ENCODE data around the gene MTHFR. TPM values are rescaled to one million over a fixed set of nuclear protein-coding genes. Genes with fewer than 3 reads are reported as not detected.

Gene MTHFR
- total RNA-seq, 2 donors from 2014 or later, result 26.4 to 30.1 TPM

DNA sequence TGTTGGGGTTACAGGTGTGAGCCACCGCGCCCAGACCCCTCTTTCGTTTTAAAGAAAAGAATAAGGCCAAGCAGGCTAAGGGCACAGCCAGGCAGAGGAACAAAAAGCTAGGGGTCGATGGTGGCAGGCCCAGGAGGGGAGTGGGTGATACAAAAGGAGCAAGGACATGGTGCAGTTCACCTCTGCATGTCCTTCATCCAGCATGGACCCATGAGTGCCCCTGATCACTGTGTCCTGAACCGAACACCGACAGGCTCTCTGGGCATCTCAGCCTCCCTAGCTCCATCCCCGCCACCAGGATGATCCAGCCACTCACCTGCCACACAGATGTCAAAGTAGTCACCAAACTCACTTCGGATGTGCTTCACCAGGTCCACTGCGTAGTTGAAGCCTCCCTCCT lies 5.9 kb downstream of the MTHFR start:
- H3K4me3 ChIP-seq, result no peak overlapping the region
- no peak overlapping the region for H3K27ac ChIP-seq
- 95 to 98% methylated on average over 8 to 9 of the region's 9 CpGs for WGBS, 2 donors
- no peak for TF ChIP-seq POLR2A (IDR thresholded peaks at IDR 0.05)
- TF ChIP-seq, protein P1, sequence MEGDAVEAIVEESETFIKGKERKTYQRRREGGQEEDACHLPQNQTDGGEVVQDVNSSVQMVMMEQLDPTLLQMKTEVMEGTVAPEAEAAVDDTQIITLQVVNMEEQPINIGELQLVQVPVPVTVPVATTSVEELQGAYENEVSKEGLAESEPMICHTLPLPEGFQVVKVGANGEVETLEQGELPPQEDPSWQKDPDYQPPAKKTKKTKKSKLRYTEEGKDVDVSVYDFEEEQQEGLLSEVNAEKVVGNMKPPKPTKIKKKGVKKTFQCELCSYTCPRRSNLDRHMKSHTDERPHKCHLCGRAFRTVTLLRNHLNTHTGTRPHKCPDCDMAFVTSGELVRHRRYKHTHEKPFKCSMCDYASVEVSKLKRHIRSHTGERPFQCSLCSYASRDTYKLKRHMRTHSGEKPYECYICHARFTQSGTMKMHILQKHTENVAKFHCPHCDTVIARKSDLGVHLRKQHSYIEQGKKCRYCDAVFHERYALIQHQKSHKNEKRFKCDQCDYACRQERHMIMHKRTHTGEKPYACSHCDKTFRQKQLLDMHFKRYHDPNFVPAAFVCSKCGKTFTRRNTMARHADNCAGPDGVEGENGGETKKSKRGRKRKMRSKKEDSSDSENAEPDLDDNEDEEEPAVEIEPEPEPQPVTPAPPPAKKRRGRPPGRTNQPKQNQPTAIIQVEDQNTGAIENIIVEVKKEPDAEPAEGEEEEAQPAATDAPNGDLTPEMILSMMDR (IDR thresholded peaks at IDR 0.05), result no peak
- ATAC-seq, result no peak
- no peaks in the 10 kb centered on the region for H3K9me3 ChIP-seq
- H3K27me3 ChIP-seq, result no peaks in the 10 kb centered on the region
- no peak for DNase-seq
- H3K4me1 ChIP-seq, result peaks cover 26% of the 10 kb centered on the region
- H3K36me3 ChIP-seq (replicated peaks in 1 of 2; ENCODE audit: insufficient read depth in 1 of 2, low read depth in 2 of 2), result peaks cover 0 to 22% of the 10 kb centered on the region in 2 donors
- intact Hi-C loops (cut with DNase I), result no loop called here

DNA sequence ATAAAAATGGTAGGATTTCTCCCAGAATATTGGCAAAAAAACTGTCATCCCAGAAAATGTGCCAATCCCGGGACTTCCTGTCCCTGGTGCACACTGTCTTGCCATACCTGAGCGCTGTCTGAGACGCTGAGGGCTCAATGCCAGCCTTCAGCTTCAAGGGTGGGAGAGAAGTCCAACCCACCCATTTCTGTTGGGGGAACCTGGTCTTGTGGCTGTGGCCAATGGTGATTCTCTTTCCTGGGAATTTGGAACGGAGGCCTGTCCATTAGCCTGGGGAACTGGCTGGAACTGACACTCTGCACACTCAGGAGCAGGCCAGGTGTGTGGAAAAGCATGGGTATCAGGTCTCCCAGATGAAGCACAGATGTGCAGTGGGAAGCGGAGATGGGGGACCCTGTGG lies 6.7 kb downstream of the MTHFR start:
- Histone ChIP-seq H3K27me3 (no peaks in the 10 kb centered on the region), H3K36me3 (replicated peaks in 1 of 2; ENCODE audit: insufficient read depth in 1 of 2, low read depth in 2 of 2) (peaks cover 0 to 26% of the 10 kb centered on the region in 2 donors), H3K4me3 (no peak overlapping the region), H3K9me3 (no peaks in the 10 kb centered on the region), H3K27ac (no peak overlapping the region), H3K4me1 (peaks cover 18% of the 10 kb centered on the region)
- DNase-seq, result no peak
- intact Hi-C loops (cut with DNase I), result no loop called here
- ATAC-seq, result no peak
- no peak for TF ChIP-seq POLR2A (IDR thresholded peaks at IDR 0.05)
- TF ChIP-seq, protein P1 (IDR thresholded peaks at IDR 0.05), result no peak
- WGBS, 2 donors, result 94 to 96% methylated on average over 5 of the region's 5 CpGs

DNA sequence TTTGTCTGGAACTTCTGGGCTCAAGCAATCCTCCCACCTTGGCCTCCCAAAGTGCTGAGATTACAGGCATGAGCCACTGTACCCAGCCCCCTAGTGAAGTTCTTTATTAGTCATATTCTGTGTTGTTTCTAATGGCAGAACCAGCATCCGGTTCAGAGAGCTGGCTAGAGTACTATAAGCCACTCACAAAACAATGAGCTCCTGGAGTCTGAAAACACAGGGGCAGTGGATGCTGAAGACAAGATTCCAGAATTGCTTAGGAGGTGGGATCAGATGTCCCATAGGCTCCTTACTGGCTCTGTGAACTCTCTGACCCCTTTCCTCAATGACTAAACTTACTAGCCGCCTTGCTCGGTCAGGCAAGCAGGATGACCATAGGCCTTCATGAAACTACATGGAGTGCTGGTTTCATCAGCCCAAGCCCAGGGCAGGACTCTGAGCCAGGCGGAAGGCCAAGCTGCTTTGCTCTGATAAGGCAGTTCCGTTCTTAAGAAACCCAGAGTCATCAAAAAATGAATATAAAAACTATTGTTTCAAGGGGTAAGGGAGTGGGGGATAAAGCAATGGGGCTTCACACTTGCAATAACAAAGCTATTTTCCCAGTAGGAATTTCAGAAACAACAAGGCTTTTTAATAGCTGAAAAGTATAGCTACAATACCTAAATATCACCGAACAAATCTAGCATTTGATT lies 8.1 kb downstream of the MTHFR start:
- TF ChIP-seq, protein P1 (IDR thresholded peaks at IDR 0.05), result no peak
- no peak for TF ChIP-seq POLR2A (IDR thresholded peaks at IDR 0.05)
- ATAC-seq (no peak), DNase-seq (peak in 1 of 4 donors; percentile 62)
- peaks cover 4% of the 10 kb centered on the region for H3K4me1 ChIP-seq
- no peak overlapping the region for H3K4me3 ChIP-seq
- no peaks in the 10 kb centered on the region for H3K27me3 ChIP-seq
- 60 to 74% methylated on average over 5 to 6 of the region's 6 CpGs for WGBS, 2 donors
- H3K36me3 ChIP-seq (replicated peaks in 1 of 2; ENCODE audit: insufficient read depth in 1 of 2, low read depth in 2 of 2), result peaks cover 0 to 26% of the 10 kb centered on the region in 2 donors
- intact Hi-C loops (cut with DNase I), result no loop called here
- no peak overlapping the region for H3K27ac ChIP-seq
- no peaks in the 10 kb centered on the region for H3K9me3 ChIP-seq

DNA sequence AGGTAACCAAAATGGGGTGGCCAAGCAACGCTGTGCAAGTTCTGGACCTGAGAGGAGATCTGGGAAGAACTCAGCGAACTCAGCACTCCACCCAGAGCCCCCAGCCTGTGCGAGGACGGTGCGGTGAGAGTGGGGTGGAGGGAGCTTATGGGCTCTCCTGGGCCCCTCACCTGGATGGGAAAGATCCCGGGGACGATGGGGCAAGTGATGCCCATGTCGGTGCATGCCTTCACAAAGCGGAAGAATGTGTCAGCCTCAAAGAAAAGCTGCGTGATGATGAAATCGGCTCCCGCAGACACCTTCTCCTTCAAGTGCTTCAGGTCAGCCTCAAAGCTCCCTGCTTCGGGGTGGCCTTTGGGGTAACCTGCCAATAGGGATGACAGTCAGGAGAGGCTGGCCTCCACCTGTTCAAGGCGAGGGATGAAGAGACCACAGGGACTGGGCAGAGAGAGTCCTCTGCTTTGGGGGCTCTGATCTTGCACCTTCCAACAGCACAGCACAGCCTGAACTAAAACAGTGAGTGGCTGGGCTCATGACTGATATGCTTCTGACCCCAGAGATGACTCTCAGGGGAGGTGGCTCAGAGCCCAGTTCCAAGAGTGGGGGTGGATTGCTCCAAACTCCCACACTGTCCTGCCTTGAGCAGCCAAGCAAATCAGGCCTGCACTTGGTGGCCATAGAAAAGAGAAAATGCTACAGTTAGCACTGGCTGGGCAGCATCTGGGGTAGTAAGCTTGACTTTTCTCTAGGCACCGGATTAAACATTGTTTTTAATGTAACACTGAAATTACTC lies 9.5 kb downstream of the MTHFR start:
- no peak overlapping the region for H3K4me3 ChIP-seq
- no peak overlapping the region for H3K27ac ChIP-seq
- 92 to 94% methylated on average over 8 to 13 of the region's 15 CpGs for WGBS, 2 donors
- ATAC-seq (no peak), DNase-seq (no peak)
- intact Hi-C loops (cut with DNase I), result no loop called here
- H3K36me3 ChIP-seq (replicated peaks in 1 of 2; ENCODE audit: insufficient read depth in 1 of 2, low read depth in 2 of 2), result peaks cover 0 to 26% of the 10 kb centered on the region in 2 donors
- H3K4me1 ChIP-seq, result peaks cover 10% of the 10 kb centered on the region
- H3K27me3 ChIP-seq, result no peaks in the 10 kb centered on the region
- no peaks in the 10 kb centered on the region for H3K9me3 ChIP-seq
- TF ChIP-seq, protein P1 (IDR thresholded peaks at IDR 0.05), result no peak
- no peak for TF ChIP-seq POLR2A (IDR thresholded peaks at IDR 0.05)
